Measurements from ENCODE around the gene CPA1.

The CPA1 gene

DNA sequence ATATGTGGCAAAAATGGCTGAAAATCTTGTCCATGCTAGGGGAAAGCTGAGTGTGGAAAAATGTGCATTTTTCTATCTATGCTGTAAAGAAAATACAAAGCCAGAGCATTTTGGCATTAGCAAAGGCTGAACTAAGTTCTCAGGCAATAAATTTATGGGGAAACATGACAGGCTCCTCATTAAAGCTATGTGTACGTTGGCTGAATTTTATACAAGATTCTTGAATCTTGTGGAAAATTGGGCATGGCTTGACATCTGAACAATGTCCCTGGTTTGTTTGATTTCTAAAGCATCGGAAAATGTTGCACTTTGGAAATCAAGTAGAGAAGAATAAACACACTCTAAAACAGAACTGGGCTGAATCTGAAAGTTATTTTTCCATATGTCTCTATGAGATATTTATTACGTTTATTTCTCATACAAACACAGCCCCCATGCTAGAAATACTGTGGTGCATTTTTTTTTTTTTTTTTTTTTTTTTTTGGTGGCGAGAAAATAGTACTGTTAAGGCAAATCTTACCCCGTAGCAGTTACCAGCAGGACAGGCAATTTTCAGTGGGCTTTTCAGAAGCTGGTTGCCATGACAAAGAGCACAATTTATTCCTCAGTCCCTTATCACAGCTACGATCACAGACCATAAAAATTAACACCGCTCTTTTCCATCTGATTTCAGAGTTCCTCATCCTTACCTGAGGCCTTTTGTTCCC lies 16.9 kb downstream of the CPA1 start:
- no peak for DNase-seq

DNA sequence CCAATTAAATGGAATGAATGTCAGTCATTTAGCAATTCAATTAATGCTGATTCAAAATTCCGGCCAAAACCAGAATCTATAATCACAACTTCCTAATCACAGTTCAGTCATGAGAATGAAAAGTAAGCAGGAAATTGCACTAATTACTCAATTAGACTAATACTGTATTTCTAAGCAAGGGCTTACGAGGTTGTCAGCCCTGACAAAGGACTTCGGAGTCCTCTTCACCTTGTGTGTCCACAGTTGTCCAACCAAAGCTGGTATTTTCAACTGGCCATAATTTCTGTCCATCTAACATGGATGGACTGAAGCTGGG lies 17.4 kb downstream of the CPA1 start:
- no peak for DNase-seq

DNA sequence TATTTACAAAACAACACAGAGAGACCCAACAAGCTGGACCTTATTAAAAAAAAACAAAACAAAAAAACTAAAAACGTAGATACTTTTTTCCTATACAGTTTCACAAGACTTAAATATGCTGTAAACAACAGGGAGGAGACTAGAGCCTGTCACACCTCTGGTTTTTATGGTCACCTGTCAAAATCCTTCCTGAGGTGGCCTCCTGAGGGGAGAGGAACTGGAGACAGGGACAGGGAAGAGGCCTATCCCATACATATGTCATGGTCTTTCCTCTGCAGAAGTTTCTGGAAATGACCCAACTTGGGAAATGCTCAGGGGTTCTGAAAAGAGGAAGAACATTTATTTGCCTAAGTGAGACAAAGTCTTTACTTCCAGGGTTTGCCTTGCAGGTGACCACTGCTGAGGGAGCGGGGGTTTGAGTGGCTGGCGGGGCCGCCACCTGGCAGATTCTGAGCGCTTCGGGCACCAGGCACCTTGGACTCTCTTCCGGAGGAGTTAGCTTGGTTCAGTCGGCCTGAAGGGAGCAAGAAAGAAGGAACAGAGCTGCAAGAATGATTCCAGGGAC lies 18.3 kb downstream of the CPA1 start:
- no peak for DNase-seq

DNA sequence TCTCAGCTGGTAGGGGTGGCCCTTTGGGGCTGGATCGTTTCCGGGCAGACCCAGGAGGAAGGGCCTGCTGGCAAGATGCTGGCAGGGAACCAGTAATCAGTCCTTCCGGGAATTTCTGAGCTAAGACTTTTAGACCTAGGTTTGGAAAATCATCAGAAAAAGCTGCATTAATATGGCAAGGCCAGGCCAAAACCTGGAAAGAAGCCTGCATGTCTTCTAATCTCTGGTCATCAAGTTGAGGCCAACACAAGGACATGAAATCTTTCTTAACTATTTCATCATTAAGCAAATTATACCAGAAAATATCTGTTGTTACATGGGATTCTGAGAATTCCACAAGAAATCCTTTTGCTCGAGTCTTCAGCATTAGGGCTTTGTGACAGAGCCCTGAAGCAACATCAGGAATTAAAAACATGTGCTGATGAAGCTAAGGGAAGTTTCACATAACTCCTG lies 19.9 kb downstream of the CPA1 start:
- no peak for DNase-seq

DNA sequence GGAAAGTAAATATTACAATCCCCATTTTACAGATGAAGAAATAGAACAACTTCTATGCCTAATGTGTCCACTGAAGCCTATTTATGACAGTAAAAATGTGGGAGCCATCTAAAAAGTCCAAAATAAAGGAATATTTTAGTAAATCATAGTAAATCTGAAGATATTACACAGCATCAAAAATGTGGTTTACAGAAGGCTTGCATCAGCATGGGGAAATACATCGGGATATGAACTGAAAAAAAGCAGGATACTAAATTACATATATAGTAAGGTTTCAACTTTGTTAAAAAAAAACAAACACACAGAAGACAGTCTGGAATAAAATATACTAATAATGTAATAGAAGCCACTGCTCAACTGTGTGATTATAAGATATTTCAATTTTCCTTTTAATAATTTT lies 20.8 kb downstream of the CPA1 start:
- DNase-seq: no peak

DNA sequence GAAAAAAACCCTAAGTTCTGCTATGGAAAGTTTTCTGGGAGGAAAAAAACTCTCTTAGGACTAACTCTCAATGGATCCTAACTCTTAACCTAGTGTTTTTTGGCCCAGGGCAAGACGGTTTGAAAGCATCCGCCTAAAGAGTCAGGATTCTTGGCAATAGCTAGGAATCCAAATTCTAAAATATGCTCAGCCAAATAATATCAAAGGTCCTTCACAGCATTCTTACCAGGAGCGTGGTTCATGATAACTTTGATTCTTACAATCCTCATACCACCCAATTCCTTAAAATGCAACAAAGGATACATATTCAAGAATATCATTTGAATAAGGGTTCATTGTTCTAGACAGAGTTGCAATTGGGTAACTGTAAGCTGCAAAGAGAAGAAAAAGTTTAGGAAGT lies 21.3 kb downstream of the CPA1 start:
- DNase-seq: no peak

DNA sequence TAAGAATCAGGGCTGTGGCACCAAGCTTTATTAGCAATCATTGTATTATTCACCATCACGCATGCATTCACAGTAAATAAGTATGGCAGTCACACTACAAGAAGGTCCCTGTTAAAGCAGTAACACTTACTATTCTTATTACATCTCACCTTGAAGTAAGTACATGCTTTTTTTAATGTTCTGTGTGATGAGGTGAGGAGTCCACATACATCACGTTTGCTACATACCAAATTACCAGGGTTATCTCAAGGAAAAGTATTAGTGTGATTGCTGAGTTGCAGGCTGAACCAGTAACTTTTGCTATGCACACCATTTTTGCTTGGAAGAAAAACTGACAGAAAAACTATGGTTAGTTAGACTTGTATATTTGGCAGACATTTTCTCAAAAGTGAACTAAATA lies 24.7 kb downstream of the CPA1 start:
- DNase-seq: no peak

DNA sequence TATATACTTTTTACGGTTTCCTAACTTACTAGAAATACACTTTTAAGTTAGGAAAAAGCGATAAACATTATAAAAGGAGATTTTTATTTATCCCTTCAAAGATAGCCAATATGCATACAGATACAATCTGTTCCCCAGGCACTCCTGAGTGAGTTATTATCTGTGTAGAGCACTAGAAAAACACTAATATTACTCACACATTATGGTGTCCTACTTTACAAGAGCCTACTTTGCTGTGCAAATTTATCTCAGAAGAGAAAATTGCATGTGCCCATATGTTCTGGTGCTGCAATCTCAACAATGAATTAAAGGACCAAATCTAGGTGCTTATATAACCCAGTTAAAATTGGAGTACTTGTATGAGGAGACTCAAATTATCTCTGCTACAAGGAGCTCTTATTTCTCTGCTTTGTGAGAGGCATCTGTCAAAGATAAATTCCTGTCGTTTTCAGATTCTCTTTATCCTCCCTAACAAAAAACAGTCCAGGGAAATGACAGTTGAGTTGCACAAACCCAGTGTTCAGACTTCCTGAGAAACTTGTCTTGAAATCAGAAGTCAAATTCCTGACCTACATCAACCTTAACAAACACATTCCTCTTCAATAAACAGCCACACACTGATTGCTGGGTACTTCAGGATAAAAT lies 28.9 kb downstream of the CPA1 start:
- no peak for DNase-seq

DNA sequence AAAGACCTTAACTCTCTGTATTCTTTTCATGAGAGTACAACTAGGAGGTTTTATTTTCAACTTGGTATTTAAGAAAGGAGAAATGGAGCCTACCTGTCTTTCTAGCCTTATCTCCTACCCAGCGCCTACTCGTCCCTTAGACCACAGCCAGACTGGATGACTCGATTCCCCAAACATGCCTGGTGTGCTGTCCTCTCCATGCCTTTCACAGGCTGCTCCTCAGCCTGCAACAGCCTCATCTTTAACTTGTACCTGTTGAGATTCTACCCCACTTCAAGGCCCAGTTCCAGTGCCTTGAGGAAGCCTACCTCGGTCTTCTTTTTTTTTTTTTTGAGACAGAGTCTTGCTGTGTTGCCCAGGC lies 29.4 kb downstream of the CPA1 start:
- no peak for DNase-seq

DNA sequence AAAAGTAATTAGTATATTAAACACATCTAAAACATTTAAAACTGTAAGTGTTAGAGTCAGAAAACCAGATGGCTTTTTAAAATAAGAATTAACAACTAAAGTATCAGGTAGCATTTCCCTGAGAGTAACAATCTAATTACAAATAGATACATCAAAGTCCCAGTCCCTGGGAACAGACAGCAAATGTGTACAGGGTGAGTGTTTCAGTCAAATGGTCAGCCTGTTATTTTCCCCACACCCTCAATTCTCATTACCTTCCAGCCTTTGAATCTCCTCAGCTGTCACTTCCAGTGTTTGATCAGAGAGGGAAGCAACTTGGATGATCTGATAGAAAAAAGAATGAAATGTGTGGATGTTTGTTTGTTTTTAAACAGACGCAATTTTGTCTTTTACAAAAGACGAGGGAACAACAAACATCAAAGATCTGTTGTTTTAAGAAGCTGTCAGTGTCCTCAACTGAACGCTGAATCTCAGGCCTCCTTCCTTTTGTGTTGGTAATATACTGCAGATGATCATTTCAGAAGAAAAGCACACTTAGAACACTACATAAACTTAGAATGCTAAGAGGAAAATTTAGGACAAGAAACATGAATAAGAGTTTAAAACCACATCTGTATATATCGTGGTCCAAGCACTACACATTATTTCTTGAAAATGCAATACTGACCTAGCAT lies 30.7 kb downstream of the CPA1 start:
- DNase-seq: no peak

DNA sequence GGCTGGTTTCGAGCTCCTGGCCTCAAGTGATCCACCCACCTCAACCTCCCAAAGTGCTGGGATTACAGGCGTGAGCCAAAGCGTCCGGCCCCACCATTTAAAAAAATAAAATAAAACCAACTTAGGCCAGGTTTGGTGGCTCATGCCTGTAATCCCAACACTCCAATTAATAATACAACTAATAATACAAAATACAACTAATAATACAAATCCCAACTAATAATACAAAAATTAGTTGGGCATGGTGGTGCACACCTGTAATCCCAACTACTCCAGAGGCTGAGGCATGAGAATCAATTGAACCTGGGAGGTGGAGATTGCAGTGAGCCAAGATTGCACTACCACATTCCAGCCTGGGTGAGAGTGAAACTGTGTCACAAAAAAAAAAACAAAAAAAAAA lies 32.9 kb downstream of the CPA1 start:
- DNase-seq: no peak

DNA sequence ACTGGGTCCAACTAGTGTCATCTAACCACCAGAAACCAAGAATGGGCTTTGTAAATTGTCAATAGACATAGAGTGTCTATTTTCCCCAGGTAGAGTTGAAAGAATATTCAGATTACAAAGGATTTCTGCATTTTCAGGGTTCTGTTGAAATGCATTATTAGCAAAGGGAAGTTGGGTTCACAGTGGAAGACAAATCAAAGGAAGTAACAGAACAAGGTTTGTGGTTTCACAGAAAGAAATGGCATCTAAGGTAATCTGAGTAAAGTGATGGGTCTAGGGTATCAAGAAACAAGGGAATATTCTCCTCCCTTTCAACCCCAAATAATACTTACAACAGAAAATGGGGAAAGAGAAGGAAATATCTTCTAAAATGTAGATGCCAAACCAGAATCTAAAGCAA lies 34.7 kb downstream of the CPA1 start:
- no peak for DNase-seq

DNA sequence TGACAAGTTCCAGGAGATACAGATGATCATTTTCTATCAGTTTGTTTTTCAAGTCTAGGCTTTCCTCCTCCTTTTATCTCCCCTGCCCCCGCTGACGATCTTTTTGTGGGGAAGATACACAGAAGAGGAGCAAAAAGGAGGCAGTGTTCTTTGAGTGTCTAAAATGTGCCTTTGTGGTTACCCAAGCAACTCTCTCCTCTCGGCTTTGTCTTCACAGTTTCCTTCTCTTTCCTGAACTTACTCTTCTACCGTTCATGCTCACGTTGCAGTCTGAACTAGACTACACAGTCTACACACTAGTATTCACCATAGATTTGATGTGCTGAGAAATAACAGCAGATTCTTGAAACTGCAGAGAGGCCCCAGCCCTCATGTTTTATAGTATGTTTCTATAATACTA lies 36.9 kb downstream of the CPA1 start:
- no peak for DNase-seq

DNA sequence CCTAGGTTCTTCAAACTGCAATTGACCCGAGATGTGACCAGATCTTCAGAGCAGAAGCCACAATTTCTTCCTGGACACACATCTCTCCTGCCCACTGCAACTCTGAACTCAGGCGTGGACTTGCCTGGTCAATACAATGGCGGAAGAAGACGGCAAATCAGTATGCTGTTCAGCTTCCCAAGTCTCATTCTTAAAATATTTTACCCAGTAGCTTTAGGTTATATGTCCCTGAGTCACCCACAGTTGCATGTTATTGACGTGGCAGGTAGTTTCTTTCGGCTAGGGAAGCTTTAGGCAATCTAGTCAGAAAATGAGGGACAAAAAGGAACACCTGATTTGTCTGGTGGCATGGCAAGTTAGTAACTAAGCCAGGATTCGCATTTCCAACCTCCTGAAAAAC lies 38.0 kb downstream of the CPA1 start:
- DNase-seq: no peak

DNA sequence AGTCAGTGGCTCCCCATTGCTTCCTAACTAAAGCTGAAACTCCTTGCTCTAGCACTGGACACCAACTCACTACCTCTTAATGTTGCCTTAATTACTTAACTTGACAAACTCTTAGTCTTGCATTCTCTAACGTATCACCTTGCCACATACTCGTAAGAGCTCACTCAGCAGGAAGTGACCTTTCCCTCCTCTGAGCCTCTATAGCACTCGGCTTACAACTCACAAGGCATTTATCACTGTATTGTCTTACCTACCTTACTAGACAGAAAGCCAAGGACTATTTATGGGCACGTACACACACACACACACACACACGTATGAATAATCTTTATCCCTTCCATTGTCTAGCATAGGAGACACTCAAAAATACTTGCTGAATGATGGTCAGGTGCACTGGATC lies 39.4 kb downstream of the CPA1 start:
- DNase-seq: no peak

DNA sequence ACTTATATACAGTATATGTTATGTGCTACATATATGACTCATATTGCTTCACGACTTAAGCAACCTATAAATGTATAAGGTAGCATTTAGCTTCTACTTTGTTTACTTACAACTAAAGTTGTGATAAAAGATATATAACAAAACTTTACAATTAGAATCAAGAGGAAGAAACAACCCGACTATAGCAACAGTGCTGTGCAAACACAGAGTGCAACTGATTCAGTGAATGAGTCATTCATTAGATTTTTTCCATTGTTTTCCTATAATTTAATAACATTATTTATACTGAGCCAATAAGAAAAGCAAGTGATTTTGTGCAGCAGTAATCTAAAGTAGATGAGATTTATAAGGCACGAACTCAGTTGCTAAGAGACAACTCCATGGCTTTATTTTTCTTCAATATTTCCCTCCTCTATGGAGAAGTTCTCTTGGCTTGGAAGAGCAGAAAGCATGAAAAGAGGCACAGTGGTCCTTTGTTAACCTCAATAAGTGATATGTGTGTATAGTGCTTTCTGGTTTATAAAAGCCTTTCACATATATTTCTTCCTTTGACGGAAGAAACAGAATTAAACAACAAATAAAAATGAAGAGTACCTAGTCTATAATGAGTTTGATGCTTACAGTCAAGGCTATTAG lies 40.8 kb downstream of the CPA1 start:
- DNase-seq: no peak

DNA sequence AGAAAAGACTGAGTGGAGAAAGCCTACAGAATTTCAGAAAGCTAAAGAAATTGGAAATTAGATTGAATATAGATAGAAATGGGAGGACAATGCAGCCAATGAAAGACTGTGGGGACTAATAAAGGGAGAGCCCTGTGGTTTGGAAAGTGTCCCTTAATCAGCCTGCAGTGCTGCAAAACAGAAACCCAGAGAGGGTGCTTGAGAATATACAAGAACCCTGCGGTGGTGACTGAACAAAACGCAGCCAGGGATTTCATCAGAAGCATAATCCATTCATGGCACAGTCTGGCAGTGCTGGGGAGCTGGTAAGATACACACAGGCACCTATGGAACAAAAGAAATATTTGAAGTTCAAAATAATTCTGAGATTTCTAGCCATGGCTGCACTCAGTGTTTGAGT lies 41.4 kb downstream of the CPA1 start:
- DNase-seq: peak; percentile 4

DNA sequence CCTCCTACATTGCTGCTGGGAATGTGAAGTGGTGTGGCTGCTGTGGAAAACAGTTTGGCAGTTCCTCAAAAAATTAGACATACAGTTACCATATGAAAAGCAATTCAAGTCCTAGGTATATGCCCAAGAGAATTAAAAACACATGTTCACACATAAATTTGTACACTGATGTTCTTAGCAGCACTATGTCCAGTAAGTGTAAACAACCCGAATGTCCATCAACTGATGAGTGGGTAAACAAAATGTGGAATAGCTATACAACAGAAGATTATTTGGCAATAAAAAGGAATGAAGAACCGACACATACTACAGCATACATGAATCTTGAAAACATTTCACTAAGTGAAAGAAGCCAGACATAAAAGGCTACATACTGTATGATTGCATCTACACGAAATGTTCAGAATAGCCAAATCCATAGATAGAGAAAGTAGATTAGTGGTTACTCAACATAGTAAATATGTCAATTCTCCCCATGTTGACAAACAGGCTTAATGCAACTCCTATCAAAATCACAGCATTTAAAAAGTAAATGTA lies 43.3 kb downstream of the CPA1 start:
- no peak for DNase-seq

DNA sequence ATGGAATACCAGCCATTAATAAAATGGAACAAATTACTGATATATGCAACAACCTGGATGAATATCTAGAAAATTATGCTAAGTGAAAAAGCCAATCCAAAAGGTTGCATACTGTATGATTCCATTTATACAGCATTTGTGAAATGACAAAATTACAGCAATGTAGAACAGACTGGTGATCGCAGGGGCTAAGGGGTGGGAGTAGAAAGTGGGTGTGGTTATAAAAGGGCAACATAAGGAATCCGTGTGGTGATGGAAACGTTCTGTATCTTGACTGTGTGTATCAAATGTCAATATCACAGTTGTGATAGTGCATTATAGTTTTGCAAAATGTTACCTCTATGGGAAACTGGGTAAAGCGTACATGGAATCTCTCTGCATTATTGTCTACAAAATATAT lies 45.5 kb downstream of the CPA1 start:
- DNase-seq: no peak

DNA sequence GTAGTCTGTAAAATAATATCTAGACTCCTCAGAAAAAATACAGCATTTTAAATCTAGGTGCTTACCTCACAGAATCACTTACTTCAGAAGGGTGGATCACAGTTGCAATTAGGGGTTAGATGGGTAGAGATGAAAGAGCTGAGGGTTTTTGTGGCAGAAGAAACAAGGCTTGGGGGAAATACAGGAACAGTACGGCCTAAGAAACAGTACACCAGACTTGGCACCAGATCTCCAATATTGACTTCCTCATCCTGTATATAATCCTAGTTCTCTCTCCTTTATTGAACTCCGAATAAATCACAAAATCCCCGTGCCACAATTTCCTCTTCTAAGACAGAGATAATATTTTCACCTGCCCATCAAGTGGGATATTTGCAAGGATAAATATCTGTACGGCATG lies 46.3 kb downstream of the CPA1 start:
- DNase-seq: no peak

DNA sequence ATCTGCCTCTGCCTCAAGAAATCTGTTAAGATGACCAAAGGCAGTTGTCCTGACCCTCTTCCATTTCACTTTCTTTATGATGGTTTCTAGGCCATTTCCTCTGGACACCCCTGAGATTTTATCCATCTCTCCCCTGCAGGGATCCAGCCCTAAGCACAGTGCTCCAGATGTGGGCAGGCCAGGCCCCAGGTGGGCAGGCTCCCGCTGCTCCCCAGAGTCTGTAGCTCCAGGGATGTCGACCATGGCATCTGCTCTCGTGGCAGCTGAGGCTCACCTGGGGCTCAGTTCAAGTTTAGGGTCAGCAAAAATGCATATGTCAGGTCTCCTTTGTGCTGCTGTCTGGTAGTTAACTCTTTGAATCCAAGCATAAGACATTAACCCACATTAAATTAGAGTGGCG lies 48.7 kb downstream of the CPA1 start:
- no peak for DNase-seq

DNA sequence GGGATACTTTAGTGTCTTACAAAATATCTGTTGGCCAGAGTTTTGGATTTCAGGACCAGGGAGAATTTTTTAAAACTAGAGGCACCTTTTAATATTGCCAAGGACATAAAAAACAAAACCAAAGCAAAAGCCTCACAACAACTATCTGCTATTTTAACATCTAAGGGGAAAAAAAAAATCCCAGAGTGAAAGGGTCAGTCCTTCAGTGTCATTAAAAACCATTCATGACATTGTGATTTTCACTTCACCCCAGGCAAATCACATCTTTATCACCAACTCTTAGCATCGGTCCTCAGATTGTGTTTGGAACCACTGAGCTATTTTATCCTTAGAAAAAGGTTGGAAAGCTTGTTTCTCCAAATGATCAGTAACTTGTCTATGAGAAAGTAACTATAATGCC lies 49.8 kb downstream of the CPA1 start:
- no peak for DNase-seq

DNA sequence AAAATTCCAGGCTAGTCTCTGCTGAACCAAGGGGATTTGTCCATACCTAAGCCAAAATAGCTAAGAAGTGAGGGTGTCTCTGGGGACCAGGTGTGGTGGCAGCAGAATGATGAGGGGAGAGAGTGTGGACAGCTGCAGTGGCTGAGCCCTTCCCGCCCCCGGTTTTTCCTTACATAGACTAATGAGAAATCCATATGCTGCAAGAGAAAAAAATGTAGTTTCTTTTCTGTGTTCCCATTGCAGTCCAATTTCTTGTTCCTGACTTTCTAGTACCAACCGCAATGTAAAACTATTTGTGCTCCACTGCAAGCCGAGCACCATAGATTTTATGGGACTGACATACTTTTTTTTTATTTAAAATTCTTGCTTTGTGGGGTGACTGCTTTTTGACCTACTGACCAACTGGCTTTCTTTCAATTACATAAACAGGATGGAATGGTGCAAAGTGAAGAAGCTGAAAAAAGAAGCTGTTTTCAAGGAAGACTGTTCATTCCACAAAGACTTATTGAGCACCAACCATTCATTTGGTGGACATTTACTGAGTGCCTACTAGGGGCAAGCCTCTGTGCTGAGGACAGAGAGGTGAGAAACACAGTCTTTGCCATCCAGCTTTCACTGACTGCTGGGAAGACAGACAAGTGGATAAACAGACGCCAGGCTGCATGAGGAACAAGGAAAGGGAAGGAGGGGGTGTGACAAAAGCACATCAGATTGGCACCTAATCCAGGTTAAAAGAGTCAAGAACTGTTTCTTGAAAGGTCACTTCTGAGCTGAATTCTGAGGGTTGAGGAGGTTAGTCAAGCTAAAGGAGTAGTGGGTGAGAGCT lies 50.8 kb downstream of the CPA1 start:
- DNase-seq: peak; percentile 78
